ACC112 (cell line): ENCODE data around the gene BASP1.
"Not testable (repeated sequence)": the region's sequence is repeated elsewhere in the genome, so short reads cannot be mapped to it uniquely, and the experiment has no call there.

Experiments used
- H2AFZ ChIP-seq: fragments of 200-600 bp; sonication (generic); one replicate; pipeline ENCODE4 v1.6.0; 2017; ENCODE audit warnings: antibody characterized with exemption, low read length; ENCODE audit not compliant: unreplicated experiment
- H3K27ac ChIP-seq: fragments of 200-600 bp; sonication (generic); 2 replicates; pipeline ENCODE4 v1.5.1; 2014; ENCODE audit warnings: low read depth, mild to moderate bottlenecking, antibody characterized with exemption, low read length, moderate library complexity
- H3K27me3 ChIP-seq: fragments of 200-600 bp; sonication (generic); 2 replicates; pipeline ENCODE4 v1.6.1; 2014; ENCODE audit warnings: mild to moderate bottlenecking, antibody characterized with exemption, low read length, moderate library complexity, mixed read lengths; ENCODE audit not compliant: insufficient read depth
- H3K36me3 ChIP-seq: fragments of 200-600 bp; sonication (generic); 2 replicates; pipeline ENCODE4 v1.6.1; 2016; ENCODE audit warnings: mild to moderate bottlenecking, antibody characterized with exemption, low read length, moderate library complexity, mixed read lengths; ENCODE audit not compliant: insufficient read depth
- H3K4me1 ChIP-seq: fragments of 200-600 bp; sonication (generic); one replicate; pipeline ENCODE4 v1.6.1; 2016; ENCODE audit warnings: low read length, mixed read lengths; ENCODE audit not compliant: insufficient read depth, unreplicated experiment, control insufficient read depth
- H3K4me3 ChIP-seq: fragments of 200-600 bp; sonication (generic); 2 replicates; pipeline ENCODE4 v1.5.1; 2014; ENCODE audit warnings: mild to moderate bottlenecking, low read depth, low read length
- H3K79me2 ChIP-seq: fragments of 200-600 bp; sonication (generic); one replicate; pipeline ENCODE4 v1.6.0; 2016; ENCODE audit warnings: low read length; ENCODE audit not compliant: control insufficient read depth, unreplicated experiment, insufficient read depth

BASP1 gene

DNA sequence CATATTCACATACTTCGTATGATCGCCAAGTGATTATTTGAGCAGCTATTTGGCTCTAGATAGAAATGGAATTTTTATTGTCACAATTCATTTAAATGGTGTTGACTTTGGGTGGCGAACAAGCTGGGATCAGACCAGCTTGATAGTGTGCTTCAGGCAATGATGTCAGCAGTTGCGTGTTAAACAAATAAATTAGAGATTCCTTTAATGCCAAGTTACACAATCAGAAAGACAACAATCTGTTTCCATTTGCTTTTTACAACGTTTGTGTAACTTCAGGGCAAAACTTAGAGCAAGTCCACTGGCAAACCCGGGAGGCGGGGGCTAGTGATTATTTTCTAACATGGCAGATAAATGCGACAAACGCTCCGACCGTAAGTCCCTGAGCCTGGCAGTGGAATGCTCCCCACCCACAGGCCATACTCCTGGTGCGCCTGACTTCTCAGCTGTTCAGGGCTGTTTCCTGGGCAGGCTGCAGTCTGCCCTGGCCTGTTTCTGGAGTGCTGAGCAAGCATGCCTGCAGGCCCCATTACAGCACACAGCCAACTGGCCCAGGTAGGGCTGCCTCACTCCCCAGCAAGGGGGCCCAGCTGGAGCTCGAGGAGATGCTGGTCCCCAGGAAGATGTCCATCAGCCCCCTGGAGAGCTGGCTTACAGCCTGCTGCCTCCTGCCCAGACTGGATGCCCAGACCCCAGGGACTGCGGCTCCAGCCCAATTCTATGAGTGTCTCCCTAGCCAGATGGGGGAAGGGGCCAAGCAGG lies 88.7 kb downstream of the BASP1 start:
- Histone ChIP-seq H3K27ac (peak overlapping the region; percentile 93), H3K27me3 (no peaks in the 10 kb centered on the region), H3K36me3 (no peaks in the 10 kb centered on the region), H2AFZ (peak overlapping the region; percentile 55), H3K4me3 (peak overlapping the region; percentile 28; the same call in 1 of the 2 replicates), H3K79me2 (no peaks in the 10 kb centered on the region), H3K4me1 (peaks cover 53% of the 10 kb centered on the region)

DNA sequence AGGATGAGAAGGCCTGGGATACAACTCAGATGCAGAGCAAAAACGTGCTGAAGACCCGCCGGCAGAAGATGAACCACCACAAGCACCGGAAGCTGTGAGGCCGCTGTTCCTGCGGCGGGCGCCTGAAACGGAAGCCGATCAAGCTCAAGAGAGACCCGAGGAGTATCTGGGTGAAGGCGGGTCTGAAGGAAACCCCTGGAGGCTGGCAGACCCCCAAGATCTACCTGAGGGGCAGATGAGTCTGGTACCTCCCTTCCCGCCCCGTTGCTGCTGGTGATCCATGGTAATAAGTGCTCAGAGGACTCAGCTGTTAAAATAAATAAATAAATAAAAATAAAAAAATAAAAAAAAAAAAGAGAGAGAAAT lies 89.3 kb downstream of the BASP1 start:
- no peak overlapping the region for H3K4me3 ChIP-seq
- no peaks in the 10 kb centered on the region for H3K27me3 ChIP-seq
- H2AFZ ChIP-seq = peak overlapping the region; percentile 55
- no peaks in the 10 kb centered on the region for H3K79me2 ChIP-seq
- peak overlapping the region; percentile 93 for H3K27ac ChIP-seq
- peaks cover 53% of the 10 kb centered on the region for H3K4me1 ChIP-seq
- H3K36me3 ChIP-seq = no peaks in the 10 kb centered on the region

DNA sequence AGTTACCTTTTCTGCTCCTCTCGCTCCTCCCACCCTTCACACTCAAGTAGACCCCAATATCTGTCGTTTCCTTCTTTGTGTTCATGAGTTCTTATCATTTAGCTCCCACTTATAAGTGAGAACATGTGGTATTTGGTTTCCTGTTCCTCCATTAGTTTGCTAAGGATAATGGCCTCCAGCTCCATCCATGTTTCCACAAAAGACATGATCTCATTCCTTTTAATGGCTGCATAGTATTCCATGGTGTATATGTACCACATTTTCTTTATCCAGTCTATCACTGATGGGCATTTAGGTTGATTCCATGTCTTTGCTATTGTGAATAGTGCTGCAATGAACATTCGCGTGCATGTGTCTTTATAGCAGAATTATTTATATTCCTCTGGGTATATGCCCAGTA lies 90.0 kb downstream of the BASP1 start:
- not testable (repeated sequence) for H3K27me3 ChIP-seq, H3K79me2 ChIP-seq, H3K36me3 ChIP-seq, H3K4me3 ChIP-seq, H3K27ac ChIP-seq, H2AFZ ChIP-seq
- peaks cover 45% of the 10 kb centered on the region for H3K4me1 ChIP-seq

DNA sequence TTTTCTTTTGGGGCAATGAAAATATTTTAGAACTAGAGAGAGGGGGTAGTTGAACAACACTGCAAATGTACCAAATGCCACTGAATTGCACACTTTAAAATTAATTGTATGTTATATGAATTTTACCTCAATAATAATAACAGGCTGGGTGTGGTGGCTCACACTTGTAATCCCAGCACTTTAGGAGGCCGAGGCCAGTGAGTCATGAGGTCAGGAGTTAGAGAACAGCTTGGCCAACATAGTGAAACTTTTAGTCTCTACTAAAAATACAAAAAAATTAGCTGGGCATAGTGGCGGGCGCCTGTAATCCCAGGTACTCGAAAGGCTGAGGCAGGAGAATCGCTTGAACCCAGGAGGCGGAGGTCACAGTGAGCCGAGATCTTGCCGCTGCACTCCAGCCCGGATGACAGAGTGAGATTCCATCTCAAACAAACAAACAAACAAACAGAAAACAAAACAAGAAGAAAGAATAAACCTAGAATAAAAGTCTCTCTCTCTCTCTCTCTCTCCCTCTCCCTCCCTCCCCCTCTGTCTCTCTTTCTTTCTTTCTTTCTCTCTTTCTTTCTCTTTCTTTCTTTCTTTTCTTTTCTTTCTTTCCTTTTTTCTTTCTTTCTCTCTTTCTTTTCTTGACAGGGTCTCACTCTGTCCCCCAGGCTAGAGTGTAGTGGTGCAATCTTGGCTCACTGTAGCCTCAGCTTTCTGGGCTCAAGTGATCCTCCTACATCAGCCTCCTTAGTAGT lies 91.1 kb downstream of the BASP1 start:
- Histone ChIP-seq H3K36me3 (no peaks in the 10 kb centered on the region), H3K79me2 (no peaks in the 10 kb centered on the region), H3K27ac (peak overlapping the region; percentile 23; the same call in 1 of the 2 replicates), H3K4me3 (no peak overlapping the region), H3K4me1 (peaks cover 36% of the 10 kb centered on the region), H3K27me3 (no peaks in the 10 kb centered on the region), H2AFZ (no peak overlapping the region)

DNA sequence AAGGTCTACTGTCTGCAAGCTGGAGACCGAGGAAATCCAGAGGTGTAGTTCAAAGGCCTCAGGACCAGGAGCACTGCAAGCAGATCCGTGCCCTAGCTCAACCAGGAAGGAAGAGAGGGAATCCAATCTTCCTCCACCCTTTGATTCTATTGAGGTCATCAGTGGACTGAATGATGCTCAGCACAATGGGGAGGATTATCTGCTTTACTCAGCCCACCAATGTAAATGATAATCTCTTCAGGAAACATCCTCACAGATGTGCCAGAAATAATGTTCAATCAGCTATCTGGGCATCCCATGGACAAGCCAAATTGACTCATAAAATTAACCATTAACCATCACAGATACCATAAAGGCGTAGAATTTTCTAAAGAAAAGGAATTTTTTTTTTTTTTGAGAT lies 92.0 kb downstream of the BASP1 start:
- Histone ChIP-seq H3K4me3 (no peak overlapping the region), H3K27ac (no peak overlapping the region), H3K27me3 (no peaks in the 10 kb centered on the region), H3K4me1 (peaks cover 26% of the 10 kb centered on the region), H2AFZ (no peak overlapping the region), H3K36me3 (no peaks in the 10 kb centered on the region), H3K79me2 (no peaks in the 10 kb centered on the region)

DNA sequence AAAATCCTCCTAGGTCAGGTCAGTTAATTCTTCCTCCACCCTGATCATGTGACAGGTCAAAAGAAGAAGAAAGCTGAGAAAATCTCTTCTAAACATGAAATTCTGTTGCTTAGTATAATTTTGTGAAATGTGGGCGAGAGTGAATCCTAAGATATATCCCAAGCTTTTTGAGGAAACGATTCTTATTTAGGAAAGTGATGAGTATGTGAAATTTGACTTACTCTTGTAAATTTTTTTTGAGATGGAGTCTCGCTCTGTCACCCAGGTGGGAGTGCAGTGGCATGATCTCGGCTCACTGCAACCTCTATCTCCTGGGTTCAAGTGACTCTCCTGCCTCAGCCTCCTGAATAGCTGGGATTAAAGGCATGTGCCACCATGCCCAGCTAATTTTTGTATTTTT lies 93.1 kb downstream of the BASP1 start:
- H3K79me2 ChIP-seq, H3K27ac ChIP-seq, H2AFZ ChIP-seq, H3K27me3 ChIP-seq, H3K36me3 ChIP-seq, H3K4me3 ChIP-seq: not testable (repeated sequence)
- H3K4me1 ChIP-seq = peaks cover 25% of the 10 kb centered on the region

DNA sequence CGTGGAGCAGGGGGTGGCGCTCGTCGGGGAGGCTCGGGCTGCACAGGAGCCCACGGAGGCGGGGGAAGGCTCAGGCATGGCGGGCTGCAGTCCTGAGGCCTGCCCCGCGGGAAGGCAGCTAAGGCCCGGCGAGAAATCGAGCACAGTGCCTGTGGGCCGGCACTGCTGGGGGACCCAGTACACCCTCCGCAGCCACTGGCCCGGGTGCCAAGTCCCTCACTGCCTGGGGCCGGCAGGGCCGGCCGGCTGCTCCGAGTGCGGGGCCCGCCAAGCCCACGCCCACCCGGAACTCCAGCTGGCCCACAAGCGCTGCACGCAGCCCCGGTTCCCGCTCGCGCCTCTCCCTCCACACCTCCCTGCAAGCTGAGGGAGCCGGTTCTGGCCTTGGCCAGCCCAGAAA lies 94.4 kb downstream of the BASP1 start:
- not testable (repeated sequence) for H2AFZ ChIP-seq, H3K4me3 ChIP-seq, H3K27me3 ChIP-seq, H3K36me3 ChIP-seq, H3K79me2 ChIP-seq, H3K27ac ChIP-seq
- peaks cover 25% of the 10 kb centered on the region for H3K4me1 ChIP-seq

DNA sequence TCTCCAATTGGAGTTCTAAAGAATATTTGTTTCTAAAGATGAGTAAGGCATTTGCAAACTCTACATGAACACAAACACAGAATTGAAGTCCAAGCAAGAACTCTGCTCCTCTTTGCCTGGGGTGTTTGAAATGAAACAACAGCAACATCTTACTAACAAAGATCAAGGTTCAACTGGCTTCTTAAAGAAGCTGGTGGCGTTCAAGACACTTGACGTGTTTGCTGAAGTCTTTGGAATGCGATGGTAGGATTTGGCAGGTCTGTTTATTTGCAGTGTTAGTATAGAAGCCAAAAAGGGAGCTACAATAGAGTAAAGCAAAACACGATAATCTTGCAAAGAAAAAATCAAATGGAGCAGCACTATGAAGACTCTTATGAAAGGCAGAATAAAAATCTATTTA lies 94.9 kb downstream of the BASP1 start:
- Histone ChIP-seq H3K27me3 (no peaks in the 10 kb centered on the region), H3K4me1 (peaks cover 29% of the 10 kb centered on the region), H3K27ac (no peak overlapping the region), H2AFZ (no peak overlapping the region), H3K36me3 (no peaks in the 10 kb centered on the region), H3K4me3 (no peak overlapping the region), H3K79me2 (no peaks in the 10 kb centered on the region)

DNA sequence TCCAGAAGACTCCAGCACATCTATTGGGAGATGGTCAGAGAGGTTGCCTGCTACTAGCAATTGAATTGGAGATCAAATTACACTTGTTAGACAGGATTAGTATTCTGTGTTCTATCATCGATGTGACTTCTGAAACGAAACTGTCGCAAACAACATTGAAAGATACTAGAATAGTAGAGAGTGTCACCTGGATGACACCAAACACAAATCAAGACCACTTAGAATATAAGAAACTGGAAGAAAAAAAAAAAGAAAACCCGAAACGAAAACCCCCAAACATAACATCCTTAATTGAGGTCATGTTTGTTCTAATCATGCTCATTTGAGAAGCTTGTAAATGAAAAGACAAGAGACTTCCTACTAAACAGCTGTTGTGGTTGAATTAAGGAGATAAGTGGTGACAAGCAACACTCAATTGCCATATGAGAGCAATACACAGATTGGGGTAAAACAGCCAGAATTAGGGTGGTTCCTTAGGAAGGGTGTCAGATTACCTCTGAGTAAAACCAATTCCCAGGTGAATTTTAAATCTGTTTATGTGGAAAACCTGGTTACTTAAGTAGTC lies 97.6 kb downstream of the BASP1 start:
- H3K36me3 ChIP-seq = no peaks in the 10 kb centered on the region
- peak overlapping the region; percentile 5 for H2AFZ ChIP-seq
- peak overlapping the region; percentile 78 for H3K27ac ChIP-seq
- peak overlapping the region; percentile 13; the same call in 1 of the 2 replicates for H3K4me3 ChIP-seq
- H3K4me1 ChIP-seq = peaks cover 35% of the 10 kb centered on the region
- no peaks in the 10 kb centered on the region for H3K27me3 ChIP-seq
- no peaks in the 10 kb centered on the region for H3K79me2 ChIP-seq

DNA sequence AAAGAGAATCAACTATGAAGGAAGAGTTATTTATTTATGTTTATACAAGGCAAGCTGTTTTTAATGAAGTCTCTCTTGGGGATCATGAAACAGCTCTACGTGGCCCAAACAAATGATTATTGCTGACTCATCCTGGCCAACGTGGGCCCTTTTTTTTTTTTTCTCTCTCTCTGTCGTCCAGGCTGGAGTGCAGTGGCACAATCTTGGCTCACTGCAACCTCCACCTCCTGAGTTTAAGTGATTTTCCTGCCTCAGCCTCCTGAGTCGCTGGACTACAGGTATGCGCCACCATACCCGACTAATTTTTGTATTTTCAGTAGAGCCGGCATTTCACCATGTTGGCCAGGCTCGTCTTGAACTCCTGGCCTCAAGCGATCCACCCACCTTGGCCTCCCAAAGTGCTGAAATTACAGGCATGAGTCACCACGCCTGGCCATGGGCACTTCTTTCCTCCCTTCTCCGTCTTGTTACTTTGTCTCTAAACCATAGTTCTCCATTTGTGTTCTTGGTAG lies 98.3 kb downstream of the BASP1 start:
- Histone ChIP-seq H3K36me3 (no peaks in the 10 kb centered on the region), H2AFZ (peak overlapping the region; percentile 5), H3K4me3 (peak overlapping the region; percentile 20; the same call in 1 of the 2 replicates), H3K27me3 (no peaks in the 10 kb centered on the region), H3K79me2 (no peaks in the 10 kb centered on the region), H3K4me1 (peaks cover 35% of the 10 kb centered on the region), H3K27ac (peak overlapping the region; percentile 78)
